Caco-2 (cell line): ENCODE results near the gene ALOXE3. TPM values are rescaled to one million over a fixed set of nuclear protein-coding genes. Genes with fewer than 3 reads are reported as not detected.

Experiments
- BruUV-seq: library from RNA; stranded (reverse); fragments of 400-500 nt; replicated peaks from 2 replicates; lab custom pipeline; 2021; lab: Mats Ljungman, UMichigan
- CTCF ChIA-PET: fragments of 300-600 bp; sonication (Branson Sonifier 250); formaldehyde crosslinking; loops from one replicate; lab custom pipeline; 2022; ENCODE audit warnings: antibody characterized with exemption; lab: Charles Lee
- POLR2A ChIA-PET: fragments of 300-600 bp; sonication (Branson Sonifier 250); formaldehyde crosslinking; loops from one replicate; lab custom pipeline; 2022; ENCODE audit warnings: antibody characterized with exemption; lab: Charles Lee
- DNase-seq, 2 experiments: peaks; one replicate each; pipeline versions ENCODE4 v3.0.0 to v3.0.0-alpha.2; 2020 to 2022
- H3K27me3 ChIP-seq: replicated peaks from 2 replicates; pipeline ENCODE4 v1.6.0; 2011; ENCODE audit warnings: low read length; ENCODE audit not compliant: control insufficient read depth, insufficient read depth
- H3K36me3 ChIP-seq: 2 replicates; pipeline ENCODE4 v1.5.1; 2011; ENCODE audit warnings: low read length; ENCODE audit not compliant: control insufficient read depth, insufficient read depth
- H3K4me1 ChIP-seq: fragments of 250-450 bp; sonication (Bioruptor Pico); 2 replicates; pipeline ENCODE4 v1.5.1; 2020; ENCODE audit warnings: mild to moderate bottlenecking
- H3K4me3 ChIP-seq: 2 replicates; pipeline ENCODE4 v1.5.1; 2011; ENCODE audit warnings: low read depth, mild to moderate bottlenecking, control low read depth, low read length
- H3K9me3 ChIP-seq: fragments of 250-450 bp; sonication (Bioruptor Pico); 2 replicates; pipeline ENCODE4 v1.5.1; 2020; ENCODE audit warnings: mild to moderate bottlenecking, moderate library complexity
- H3K27ac Mint-ChIP-seq: one replicate; pipeline ENCODE4 v1.8.0; 2022; ENCODE audit warnings: mixed read lengths; ENCODE audit not compliant: unreplicated experiment
- H3K27me3 Mint-ChIP-seq: one replicate; pipeline ENCODE4 v1.8.0; 2022; ENCODE audit warnings: mixed read lengths; ENCODE audit not compliant: insufficient read depth, unreplicated experiment
- H3K36me3 Mint-ChIP-seq: one replicate; pipeline ENCODE4 v1.8.0; 2022; ENCODE audit warnings: mild to moderate bottlenecking, mixed read lengths; ENCODE audit not compliant: insufficient read depth, unreplicated experiment
- H3K4me1 Mint-ChIP-seq: one replicate; pipeline ENCODE4 v1.8.0; 2022; ENCODE audit warnings: low read depth, mixed read lengths; ENCODE audit not compliant: unreplicated experiment
- H3K4me3 Mint-ChIP-seq: one replicate; pipeline ENCODE4 v1.8.0; 2022; ENCODE audit warnings: mild to moderate bottlenecking, moderate library complexity, mixed read lengths; ENCODE audit not compliant: unreplicated experiment
- H3K9me3 Mint-ChIP-seq: one replicate; pipeline ENCODE4 v1.8.0; 2022; ENCODE audit warnings: mixed read lengths; ENCODE audit not compliant: unreplicated experiment
- intact Hi-C: fragments of 100-400 bp; cut with micrococcal nuclease; formaldehyde crosslinking; loops from one replicate; pipeline ENCODE4 v1.10.0; 2022; ENCODE audit not compliant: unreplicated experiment
- total RNA-seq: library from RNA; stranded (reverse); gene quantifications from 2 replicates; pipeline ENCODE4 v1.2.3, GENCODE V29; 2022
- TF ChIP-seq, protein P1 (sequence below), 2 experiments: fragments of 200-600 bp in 1 of 2; IDR thresholded peaks; 1 replicate in 1 of 2; 2 replicates in 1 of 2; pipeline versions ENCODE4 v1.5.1 to v1.8.0; 2011 to 2022; ENCODE audit warnings: antibody characterized with exemption in 1 of 2, control low read depth in 1 of 2, inconsistent platforms in 1 of 2, low read depth in 1 of 2, low read length in 1 of 2, mild to moderate bottlenecking in 1 of 2, moderate library complexity in 1 of 2; ENCODE audit not compliant: insufficient read depth in 1 of 2, severe bottlenecking in 1 of 2, unreplicated experiment in 1 of 2

Gene ALOXE3
- total RNA-seq, 1 experiment from 2014 or later, result not detected

DNA sequence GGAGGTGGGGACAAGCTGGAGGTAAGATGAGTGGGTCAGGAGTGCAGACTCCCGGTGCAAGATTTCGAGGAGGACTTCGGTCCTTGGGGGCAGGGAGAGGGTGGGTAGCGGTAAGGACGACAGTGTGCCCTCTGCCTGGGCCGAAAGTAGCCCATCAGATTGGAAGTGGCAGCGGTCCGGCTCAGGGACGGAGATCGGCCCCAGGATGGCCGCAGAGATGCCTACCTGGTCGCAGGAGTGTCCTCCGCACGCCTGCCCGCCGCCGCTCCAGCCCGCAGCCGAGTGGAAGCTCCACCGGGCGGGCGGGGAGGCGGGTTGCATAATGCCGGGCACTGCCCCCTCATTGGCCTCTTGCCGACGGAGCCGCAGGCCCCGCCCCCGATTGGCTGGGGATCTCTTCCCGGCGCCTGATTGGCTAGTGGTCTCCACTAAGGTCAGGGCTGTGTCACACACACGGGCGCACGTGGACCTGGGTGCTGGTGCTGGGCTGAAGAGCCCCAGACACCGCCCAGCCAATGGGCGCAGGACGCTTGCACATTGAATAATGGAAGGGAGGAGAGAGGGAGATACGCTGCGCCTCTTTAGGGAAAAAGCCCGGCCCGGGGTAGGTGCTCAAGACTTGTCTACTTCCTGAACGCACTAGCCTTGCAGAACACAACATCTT, 33.9 kb upstream of the ALOXE3 start, which contains the start of gene PER1:
PER1 (minus strand) TSS at position 293 of the 664 bp plus-strand sequence. CDS start 1,698 bp downstream, outside the sequence.
- ChIA-PET CTCF (interaction anchor here (1.0 kb wide), 1 partner anchor 13 kb away, joined by 3 read pairs; no protein-coding TSS in a partner anchor), POLR2A (interaction anchor here (1.0 kb wide), 1 partner anchor 21 kb away, joined by 7 read pairs; no protein-coding TSS in a partner anchor)
- Mint-ChIP-seq H3K4me3 (peak within 1 kb of the TSS; percentile 84), H3K27me3 (no peaks in the 10 kb centered on the region), H3K9me3 (no peaks in the 10 kb centered on the region), H3K27ac (peak within 1 kb of the TSS; percentile 99), H3K36me3 (peaks cover 16% of the 10 kb centered on the region), H3K4me1 (peaks cover 21% of the 10 kb centered on the region)
- H3K4me3 ChIP-seq, result peak within 1 kb of the TSS; percentile 70
- TF ChIP-seq, protein P1, sequence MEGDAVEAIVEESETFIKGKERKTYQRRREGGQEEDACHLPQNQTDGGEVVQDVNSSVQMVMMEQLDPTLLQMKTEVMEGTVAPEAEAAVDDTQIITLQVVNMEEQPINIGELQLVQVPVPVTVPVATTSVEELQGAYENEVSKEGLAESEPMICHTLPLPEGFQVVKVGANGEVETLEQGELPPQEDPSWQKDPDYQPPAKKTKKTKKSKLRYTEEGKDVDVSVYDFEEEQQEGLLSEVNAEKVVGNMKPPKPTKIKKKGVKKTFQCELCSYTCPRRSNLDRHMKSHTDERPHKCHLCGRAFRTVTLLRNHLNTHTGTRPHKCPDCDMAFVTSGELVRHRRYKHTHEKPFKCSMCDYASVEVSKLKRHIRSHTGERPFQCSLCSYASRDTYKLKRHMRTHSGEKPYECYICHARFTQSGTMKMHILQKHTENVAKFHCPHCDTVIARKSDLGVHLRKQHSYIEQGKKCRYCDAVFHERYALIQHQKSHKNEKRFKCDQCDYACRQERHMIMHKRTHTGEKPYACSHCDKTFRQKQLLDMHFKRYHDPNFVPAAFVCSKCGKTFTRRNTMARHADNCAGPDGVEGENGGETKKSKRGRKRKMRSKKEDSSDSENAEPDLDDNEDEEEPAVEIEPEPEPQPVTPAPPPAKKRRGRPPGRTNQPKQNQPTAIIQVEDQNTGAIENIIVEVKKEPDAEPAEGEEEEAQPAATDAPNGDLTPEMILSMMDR (IDR thresholded peaks at IDR 0.05; ENCODE audit: insufficient read depth in 1 of 2, low read depth in 1 of 2, low read length in 1 of 2, severe bottlenecking in 1 of 2, unreplicated experiment in 1 of 2), result no peak
- no peaks in the 10 kb centered on the region for H3K9me3 ChIP-seq
- intact Hi-C loops, result no loop called here
- peak; percentile 92 to 93 for DNase-seq
- BruUV-seq, result no TSS peak
- peaks cover 19% of the 10 kb centered on the region for H3K4me1 ChIP-seq
- H3K27me3 ChIP-seq, result no peaks in the 10 kb centered on the region
- H3K36me3 ChIP-seq, result no peaks in the 10 kb centered on the region

DNA sequence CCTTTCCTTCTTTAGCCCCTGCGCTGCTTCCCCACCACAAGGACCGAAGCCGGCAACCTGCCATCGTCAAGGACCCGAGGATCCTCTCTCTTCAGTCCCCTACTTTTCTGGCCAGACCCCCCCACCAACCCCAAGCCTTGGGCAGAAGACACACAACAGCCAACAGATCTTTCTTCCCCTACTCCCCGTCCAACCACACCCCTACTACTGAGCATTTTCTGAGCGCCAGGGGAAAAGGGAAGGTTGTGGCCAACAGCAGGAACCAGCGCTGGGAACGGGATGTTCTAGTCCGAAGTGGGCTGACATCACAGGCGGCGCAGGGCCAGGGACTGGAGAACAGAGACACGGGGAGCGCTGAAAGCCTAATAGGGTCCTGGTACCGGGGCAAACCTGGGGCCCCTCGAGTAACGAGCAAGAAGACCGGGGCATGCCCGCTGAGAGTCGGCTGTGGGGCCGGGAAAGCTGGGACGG, 33.4 kb upstream of the ALOXE3 start:
- BruUV-seq, result no TSS peak
- Mint-ChIP-seq H3K4me1 (peaks cover 21% of the 10 kb centered on the region), H3K36me3 (peaks cover 22% of the 10 kb centered on the region), H3K27ac (no peak overlapping the region), H3K4me3 (peak overlapping the region; percentile 84), H3K27me3 (no peaks in the 10 kb centered on the region), H3K9me3 (no peaks in the 10 kb centered on the region)
- H3K27me3 ChIP-seq, result no peaks in the 10 kb centered on the region
- no peaks in the 10 kb centered on the region for H3K9me3 ChIP-seq
- TF ChIP-seq, protein P1 (IDR thresholded peaks at IDR 0.05; ENCODE audit: insufficient read depth in 1 of 2, low read depth in 1 of 2, low read length in 1 of 2, severe bottlenecking in 1 of 2, unreplicated experiment in 1 of 2), result no peak
- intact Hi-C loops, result no loop called here
- DNase-seq, result no peak
- CTCF ChIA-PET, result interaction anchor here (1.0 kb wide), 1 partner anchor 12 kb away, joined by 3 read pairs; no protein-coding TSS in a partner anchor
- H3K4me3 ChIP-seq, result peak overlapping the region; percentile 70
- peaks cover 19% of the 10 kb centered on the region for H3K4me1 ChIP-seq
- H3K36me3 ChIP-seq, result no peaks in the 10 kb centered on the region
- POLR2A ChIA-PET, result interaction anchor here (1.0 kb wide), 1 partner anchor 22 kb away, joined by 7 read pairs; no protein-coding TSS in a partner anchor

DNA sequence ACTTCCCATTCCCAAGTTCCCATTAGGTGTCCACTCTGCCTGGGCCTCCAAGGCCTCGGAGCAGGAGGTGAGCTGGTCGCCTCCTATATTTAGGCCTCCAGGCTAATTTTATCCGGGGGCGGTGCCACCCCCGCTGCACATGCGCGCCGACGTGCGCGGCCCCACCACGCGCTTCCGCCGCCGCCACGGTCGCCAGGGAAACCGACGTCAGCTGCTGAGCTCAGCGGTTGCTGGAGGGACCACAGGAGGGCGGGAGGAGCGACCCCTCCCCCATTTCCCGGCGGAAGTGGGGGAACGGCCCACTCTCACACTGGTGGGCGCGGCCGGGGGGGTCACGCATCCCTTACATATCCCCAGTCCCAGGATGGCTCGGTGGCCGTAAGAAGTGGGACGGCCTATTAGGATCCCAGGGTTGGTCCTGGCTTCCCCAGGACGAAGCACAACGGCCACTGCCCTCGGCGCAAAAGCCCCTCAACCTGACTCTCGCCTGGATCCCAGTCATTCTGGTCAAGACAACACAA, 32.9 kb upstream of the ALOXE3 start:
- Mint-ChIP-seq H3K9me3 (no peaks in the 10 kb centered on the region), H3K27me3 (no peaks in the 10 kb centered on the region), H3K4me3 (peak overlapping the region; percentile 84), H3K36me3 (peaks cover 22% of the 10 kb centered on the region), H3K4me1 (peaks cover 21% of the 10 kb centered on the region), H3K27ac (no peak overlapping the region)
- H3K4me3 ChIP-seq, result peak overlapping the region; percentile 70
- no peaks in the 10 kb centered on the region for H3K27me3 ChIP-seq
- no peaks in the 10 kb centered on the region for H3K9me3 ChIP-seq
- H3K4me1 ChIP-seq, result peaks cover 19% of the 10 kb centered on the region
- CTCF ChIA-PET, result no interaction called here
- POLR2A ChIA-PET, result no interaction called here
- intact Hi-C loops, result no loop called here
- TF ChIP-seq, protein P1 (IDR thresholded peaks at IDR 0.05; ENCODE audit: insufficient read depth in 1 of 2, low read depth in 1 of 2, low read length in 1 of 2, severe bottlenecking in 1 of 2, unreplicated experiment in 1 of 2), result no peak
- H3K36me3 ChIP-seq, result no peaks in the 10 kb centered on the region
- DNase-seq, result no peak
- no TSS peak for BruUV-seq
